HG02981 (cell line): Measurements from ENCODE around the gene SGSM1.

Experiments
- ATAC-seq: cut with Tn5 transposase; IDR thresholded peaks from one replicate; pipeline ENCODE4 v1.9.1; 2021; ENCODE audit warnings: mild to moderate bottlenecking, moderate library complexity; ENCODE audit not compliant: unreplicated experiment

SGSM1 gene

DNA sequence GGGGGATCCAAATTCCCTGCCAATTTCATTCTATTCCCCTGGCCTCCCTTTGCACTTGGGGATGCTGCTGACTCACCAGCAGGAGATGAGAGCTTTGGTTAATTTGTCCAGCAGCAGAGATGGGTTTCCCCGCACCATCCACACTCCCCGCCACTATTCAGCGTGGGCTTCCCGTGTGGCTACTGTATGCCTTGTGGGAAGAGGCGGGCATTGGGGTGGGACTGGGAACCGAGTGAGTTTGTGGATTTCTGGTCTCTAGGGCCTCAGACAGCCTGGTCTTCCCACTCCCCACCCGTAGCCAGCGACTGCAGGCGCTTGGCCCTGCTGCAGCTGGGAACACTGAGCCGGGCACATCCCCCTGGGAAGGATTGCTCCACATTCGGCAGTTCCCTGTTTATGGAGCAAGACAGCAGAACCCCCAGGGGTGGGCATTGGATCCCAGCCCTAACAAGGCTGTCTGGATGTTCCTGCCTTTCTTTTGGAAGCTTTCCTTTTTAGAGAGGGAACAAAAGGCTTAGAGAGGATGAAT lies 169.9 kb downstream of the SGSM1 start:
- ATAC-seq, result no peak

DNA sequence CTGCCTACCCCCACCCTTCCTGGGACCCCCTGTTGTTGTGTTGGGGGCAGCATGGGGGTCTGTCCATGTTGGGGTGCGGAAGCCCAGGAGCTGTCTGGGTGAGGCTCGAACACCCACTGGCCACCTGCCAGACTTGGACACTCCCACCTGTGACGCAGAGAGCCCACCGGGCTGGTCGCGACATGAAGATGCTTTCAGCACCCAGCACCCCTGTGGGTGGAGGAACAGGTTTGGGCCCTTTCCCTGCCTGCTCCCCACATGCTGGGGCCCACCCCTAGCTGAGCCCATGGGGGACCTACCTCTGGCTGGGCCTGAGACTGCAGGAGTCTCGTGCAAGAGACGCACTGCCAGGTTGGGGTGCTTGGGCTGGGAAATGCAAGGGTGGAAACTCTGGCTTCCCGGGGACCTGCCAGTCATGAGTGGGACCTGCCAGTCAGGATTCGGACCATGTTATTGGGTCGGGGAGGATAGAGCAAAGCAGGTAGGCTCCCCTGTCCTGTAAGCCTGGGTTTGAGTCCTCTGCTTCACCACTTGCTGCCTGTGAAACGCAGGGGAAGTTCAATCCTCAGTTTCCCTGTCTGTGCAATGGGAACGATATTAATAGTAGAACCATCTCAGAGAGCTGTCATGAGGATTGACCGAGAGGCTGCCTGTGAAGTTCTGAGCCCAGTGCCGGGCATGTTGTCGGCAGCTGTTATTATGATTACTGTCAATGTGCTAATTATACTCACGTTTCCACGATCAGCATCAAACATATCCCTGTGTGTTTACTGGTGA lies 170.6 kb downstream of the SGSM1 start:
- ATAC-seq, result no peak
